HG02642 (cell line): Measurements from ENCODE around the gene TANC1.
"Not testable (repeated sequence)": the region's sequence is repeated elsewhere in the genome, so short reads cannot be mapped to it uniquely, and the experiment has no call there.

Experiments used
- ATAC-seq: cut with Tn5 transposase; IDR thresholded peaks from one replicate; pipeline ENCODE4 v1.9.1; 2021; ENCODE audit warnings: mild to moderate bottlenecking; ENCODE audit not compliant: unreplicated experiment, poor library complexity

TANC1 gene

GRCh38 chr2:159019021-159019420 is 50.6 kb downstream of the TANC1 start:
- ATAC-seq: no peak

DNA sequence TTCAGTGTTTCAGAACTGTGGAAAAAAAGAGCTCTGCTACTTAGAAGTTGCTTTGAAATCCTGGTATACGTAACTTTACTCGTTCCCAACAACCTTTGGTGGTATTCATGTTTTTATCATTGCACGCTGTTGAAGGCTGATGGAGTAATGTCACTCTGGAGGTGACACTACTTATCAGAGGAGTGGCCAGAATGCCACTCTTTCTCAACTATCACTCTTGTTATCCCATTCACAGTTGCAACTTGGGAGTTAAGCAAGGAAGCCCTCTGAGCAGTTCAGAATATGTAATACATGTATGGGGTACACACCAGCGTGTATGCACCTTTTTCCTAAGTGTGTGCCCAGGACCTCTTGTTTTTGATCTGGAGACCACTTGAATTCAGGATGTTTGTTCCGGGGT is 53.6 kb downstream of the TANC1 start:
- no peak for ATAC-seq

DNA sequence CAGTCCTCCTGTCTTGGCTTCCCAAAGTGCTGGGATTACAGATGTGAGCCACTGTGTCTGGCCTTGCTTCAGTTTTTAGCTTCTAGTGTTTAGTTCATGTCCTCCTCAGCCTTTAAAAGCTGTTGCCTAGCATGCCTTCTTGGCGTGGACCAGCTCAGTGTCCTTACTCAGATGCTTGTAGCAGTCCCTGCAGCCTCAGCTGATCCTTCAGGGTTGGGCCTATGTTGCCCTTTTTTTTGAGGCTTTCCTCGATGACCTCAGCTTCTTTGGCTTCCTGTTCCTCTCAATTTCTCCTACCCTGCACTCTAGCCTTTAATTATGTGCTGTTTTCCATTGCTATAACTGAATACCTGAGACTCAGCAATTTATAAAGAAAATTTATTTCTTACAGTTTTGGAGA is 57.7 kb downstream of the TANC1 start:
- no peak for ATAC-seq

GRCh38 chr2:159028776-159029175 is 60.3 kb downstream of the TANC1 start:
- no peak for ATAC-seq

- no peak for ATAC-seq
Observed at GRCh38 chr2:159029936-159030335, 61.5 kb downstream of the TANC1 start.

DNA sequence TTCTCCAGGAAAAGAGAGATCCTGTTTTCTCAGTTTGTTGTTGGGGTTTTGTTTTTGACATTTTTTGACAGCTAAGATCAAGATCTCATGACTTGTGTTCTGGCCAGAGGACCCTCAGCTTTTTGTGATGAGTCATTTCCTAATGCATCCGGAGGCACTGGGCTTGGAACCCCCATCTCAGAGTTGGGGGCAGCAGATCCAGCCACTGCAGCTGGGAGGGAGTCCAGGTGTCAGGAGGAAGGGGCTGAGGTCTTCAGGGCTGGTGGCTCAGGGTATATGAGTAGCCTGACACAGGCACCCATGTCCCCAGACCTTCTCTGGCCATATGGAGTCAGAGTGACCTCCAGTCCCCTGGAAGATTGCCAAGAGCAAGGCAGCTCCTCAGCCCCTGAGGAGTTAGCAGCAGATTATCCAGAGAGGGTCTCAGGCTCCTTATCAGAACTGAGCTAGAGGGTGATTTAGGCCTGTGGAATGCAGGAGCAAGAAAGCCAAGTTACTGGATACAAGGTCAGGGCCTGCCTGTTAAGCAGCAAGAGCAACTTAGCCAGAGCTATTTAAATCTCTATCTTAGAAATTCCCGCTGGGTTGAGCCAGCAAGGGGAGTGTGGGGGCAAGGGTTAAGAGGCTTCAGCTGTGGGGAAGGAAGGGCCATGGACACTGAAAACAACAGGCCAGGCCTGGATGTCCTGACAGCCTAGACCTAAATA is 62.4 kb downstream of the TANC1 start:
- no peak for ATAC-seq

GRCh38 chr2:159032146-159032545 is 63.7 kb downstream of the TANC1 start:
- no peak for ATAC-seq

GRCh38 chr2:159032580-159032979 is 64.1 kb downstream of the TANC1 start:
- no peak for ATAC-seq

DNA sequence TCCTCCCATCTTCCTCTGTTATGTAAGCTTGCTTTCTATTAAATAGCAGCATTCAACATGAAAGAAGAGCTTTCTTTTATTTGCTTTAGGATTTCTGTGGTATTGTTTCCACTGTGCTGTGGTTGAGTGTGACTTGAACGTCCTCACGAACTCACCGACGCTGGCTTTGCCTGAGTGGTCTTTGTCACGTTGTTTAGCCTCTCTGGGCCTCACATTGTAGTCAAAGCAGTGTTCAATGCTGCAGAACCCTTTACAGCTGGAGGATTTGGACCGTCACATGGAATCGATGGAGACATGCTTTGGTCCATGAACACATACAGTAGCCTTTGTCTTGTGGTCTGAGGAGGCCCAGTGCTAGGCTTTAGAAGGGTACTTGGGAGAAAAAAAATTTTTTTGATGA is 66.3 kb downstream of the TANC1 start:
- ATAC-seq: no peak

DNA sequence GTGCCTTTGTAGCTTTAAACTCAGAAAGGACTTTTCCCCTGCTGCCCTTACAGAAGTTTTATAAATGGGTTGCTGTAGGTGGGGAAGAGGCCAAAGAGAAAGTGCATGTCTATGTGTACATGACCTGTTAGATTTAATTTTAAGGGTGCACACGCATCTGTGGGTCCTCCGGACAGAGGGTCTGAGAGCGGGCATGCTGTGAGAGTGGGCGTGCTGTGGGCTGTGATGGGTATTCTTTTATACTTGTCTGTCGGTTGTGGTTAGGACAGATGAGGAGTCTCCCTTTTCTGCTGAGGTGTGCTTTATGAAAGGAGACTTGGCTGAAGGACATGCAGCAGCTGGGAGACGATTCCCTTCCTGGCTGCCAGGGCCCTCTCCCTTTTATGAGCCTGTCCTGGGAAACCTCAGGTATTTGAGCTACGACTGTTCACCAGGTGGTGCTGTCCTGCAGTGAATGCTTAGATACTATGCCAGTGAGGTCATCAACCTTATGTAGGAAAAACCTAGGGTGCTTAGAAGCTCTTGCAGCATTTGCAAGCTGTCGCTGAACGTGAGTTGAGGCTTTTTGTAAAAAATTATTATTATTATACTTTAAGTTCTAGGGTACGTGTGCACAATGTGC is 67.5 kb downstream of the TANC1 start:
- ATAC-seq: no peak

DNA sequence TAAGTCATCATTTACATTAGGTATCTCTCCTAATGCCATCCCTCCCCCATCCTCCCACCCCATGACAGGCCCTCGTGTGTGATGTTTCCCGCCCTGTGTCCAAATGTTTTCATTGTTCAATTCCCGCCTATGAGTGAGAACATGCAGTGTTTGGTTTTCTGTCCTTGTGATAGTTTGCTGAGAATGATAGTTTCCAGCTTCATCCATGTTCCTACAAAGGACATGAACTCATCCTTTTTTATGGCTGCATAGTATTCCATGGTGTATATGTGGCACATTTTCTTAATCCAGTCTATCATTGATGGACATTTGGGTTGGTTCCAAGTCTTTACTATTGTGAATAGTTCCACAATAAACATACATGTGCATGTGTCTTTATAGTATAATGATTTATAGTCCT is 68.0 kb downstream of the TANC1 start:
- not testable (repeated sequence) for ATAC-seq

- not testable (repeated sequence) for ATAC-seq
Observed at GRCh38 chr2:159041328-159041727, 72.9 kb downstream of the TANC1 start.

- ATAC-seq: no peak
Observed at GRCh38 chr2:159042115-159042850, 73.8 kb downstream of the TANC1 start.

DNA sequence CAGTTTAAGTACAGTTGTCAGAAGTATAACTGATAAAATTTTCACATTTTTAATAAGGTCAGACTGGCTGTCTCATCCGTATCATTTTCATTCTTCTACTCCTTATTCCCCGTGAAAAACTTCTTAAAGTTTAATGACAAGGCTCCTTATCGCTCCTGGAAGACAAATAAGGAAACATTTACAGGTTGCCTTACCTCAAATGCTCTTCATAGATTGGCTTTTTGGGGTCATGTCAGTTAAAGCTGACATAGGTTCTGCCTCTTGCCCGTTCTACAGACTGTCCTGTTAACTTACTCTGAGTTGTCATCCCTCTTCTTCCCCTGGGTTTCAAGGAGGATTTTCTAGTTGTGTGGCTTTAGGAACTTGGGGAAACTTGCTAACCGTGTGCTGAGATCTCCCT is 75.3 kb downstream of the TANC1 start:
- no peak for ATAC-seq

GRCh38 chr2:159044804-159045286 is 76.4 kb downstream of the TANC1 start:
- no peak for ATAC-seq

GRCh38 chr2:159045545-159046454 is 77.4 kb downstream of the TANC1 start:
- no peak for ATAC-seq

- ATAC-seq: no peak
Observed at GRCh38 chr2:159046966-159047365, 78.5 kb downstream of the TANC1 start.

GRCh38 chr2:159050426-159050825 is 82.0 kb downstream of the TANC1 start:
- ATAC-seq: no peak

DNA sequence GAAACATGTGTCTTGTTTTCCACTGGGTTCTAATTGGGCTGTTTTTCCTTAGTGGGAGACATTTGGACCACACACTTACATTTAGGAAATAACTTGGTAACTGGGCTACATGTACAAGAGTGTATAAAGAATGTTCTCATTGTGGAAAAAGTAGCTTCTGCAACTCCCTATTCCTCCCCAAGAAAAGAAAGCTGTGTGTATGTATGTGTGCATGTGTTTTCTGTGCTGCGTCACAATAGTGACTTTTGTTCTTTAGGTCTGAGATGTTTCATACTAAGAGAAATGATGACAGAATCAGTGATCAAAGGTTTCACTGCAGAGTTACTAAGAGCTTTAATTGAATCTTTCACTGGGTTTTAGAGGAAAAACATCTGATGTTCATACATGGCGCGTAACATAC is 82.7 kb downstream of the TANC1 start:
- no peak for ATAC-seq

DNA sequence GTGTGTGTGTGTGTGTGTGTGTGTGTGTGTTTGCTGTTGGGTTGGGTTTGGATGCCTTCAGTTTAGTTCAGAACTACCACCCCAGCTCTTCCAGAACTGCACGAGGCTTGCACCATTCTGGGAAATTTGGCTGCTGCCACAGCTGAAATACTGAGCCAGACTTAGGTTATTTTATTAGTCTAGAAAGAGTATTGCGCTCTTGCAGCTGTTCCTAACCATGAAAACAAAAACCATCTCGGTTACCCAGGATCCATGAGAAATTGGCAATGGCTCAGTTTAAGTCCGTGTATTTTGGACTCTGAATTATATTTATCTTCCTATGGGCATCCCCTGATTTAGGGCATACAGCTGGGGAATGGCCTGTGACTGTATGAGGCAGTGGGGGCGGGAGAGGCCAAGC is 83.2 kb downstream of the TANC1 start:
- no peak for ATAC-seq
